CD4-positive, alpha-beta memory T cell (primary cell): ENCODE measurements around the gene HRH4. TPM values are rescaled to one million over a fixed set of nuclear protein-coding genes. Genes with fewer than 3 reads are reported as not detected.

ENCODE experiments used
- CTCF ChIA-PET: fragments of 350-600 bp; sonication (Branson Sonifier 250); formaldehyde crosslinking; loops from one replicate; lab custom pipeline; 2021; ENCODE audit warnings: inconsistent platforms; ENCODE audit not compliant: partially characterized antibody; lab: Charles Lee
- POLR2A ChIA-PET: fragments of 350-600 bp; sonication (Branson Sonifier 250); formaldehyde crosslinking; loops from one replicate; lab custom pipeline; 2021; ENCODE audit not compliant: partially characterized antibody; lab: Charles Lee
- DNase-seq, 5 donors: peaks; one replicate each; pipeline versions ENCODE4 v3.0.0 to v3.0.0-alpha.2; 2020 to 2022; ENCODE audit warnings: mixed read lengths in 1 of 5
- H3K27ac ChIP-seq: one replicate; pipeline ENCODE4 v1.7.0; 2013; ENCODE audit warnings: low read depth, low read length
- H3K27me3 ChIP-seq: 2 replicates; pipeline ENCODE4 v1.7.0; 2013; ENCODE audit warnings: mild to moderate bottlenecking, low read length, moderate library complexity; ENCODE audit not compliant: insufficient read depth
- H3K36me3 ChIP-seq: 2 replicates; pipeline ENCODE4 v1.7.0; 2013; ENCODE audit warnings: mild to moderate bottlenecking, low read length, moderate library complexity; ENCODE audit not compliant: insufficient read depth
- H3K4me1 ChIP-seq: 2 replicates; pipeline ENCODE4 v1.7.0; 2013; ENCODE audit warnings: mild to moderate bottlenecking, low read length, moderate library complexity; ENCODE audit not compliant: insufficient read depth
- H3K4me3 ChIP-seq, 2 donors: one replicate each; pipeline ENCODE4 v1.7.0; 2013; ENCODE audit warnings: low read length in 2 of 2, mild to moderate bottlenecking in 1 of 2
- H3K9me3 ChIP-seq, 2 donors: one replicate each; pipeline ENCODE4 v1.7.0; 2013; ENCODE audit warnings: low read length in 2 of 2, control low read depth in 1 of 2; ENCODE audit not compliant: control insufficient read depth in 1 of 2
- H3K27ac Mint-ChIP-seq, 7 donors: one replicate each; pipeline ENCODE4 v1.8.0; 2020 to 2021; ENCODE audit warnings: mixed read lengths in 7 of 7, mild to moderate bottlenecking in 6 of 7, inconsistent platforms in 3 of 7, moderate library complexity in 3 of 7
- H3K27me3 Mint-ChIP-seq, 2 donors: one replicate each; pipeline ENCODE4 v1.8.0; 2020 to 2021; ENCODE audit warnings: mixed read lengths in 2 of 2
- H3K36me3 Mint-ChIP-seq, 2 donors: one replicate each; pipeline ENCODE4 v1.8.0; 2020 to 2021; ENCODE audit warnings: mixed read lengths in 2 of 2, inconsistent platforms in 1 of 2, mild to moderate bottlenecking in 1 of 2
- H3K4me1 Mint-ChIP-seq, 4 donors: one replicate each; pipeline ENCODE4 v1.8.0; 2020 to 2021; ENCODE audit warnings: mixed read lengths in 4 of 4, mild to moderate bottlenecking in 1 of 4
- H3K4me3 Mint-ChIP-seq, 8 donors: one replicate each; pipeline ENCODE4 v1.8.0; 2020 to 2021; ENCODE audit warnings: mixed read lengths in 8 of 8, mild to moderate bottlenecking in 7 of 8, moderate library complexity in 6 of 8, inconsistent platforms in 3 of 8
- H3K9me3 Mint-ChIP-seq, 8 donors: one replicate each; pipeline ENCODE4 v1.8.0; 2020 to 2021; ENCODE audit warnings: mixed read lengths in 8 of 8, mild to moderate bottlenecking in 5 of 8, inconsistent platforms in 3 of 8, moderate library complexity in 1 of 8
- intact Hi-C: fragments of 100-400 bp; cut with micrococcal nuclease; formaldehyde crosslinking; loops from one replicate; pipeline ENCODE4 v1.15.1; 2023
- polyA plus RNA-seq, 2 donors: library from polyadenylated mRNA; unstranded; fragments of 300-500 nt; fragmentation: Illumina TruSeq; gene quantifications; one replicate each; pipeline ENCODE4 v1.2.3, GENCODE V29; 2021
- total RNA-seq, 2 experiments: library from RNA; stranded (reverse); gene quantifications; one replicate each; pipeline ENCODE4 v1.2.3, GENCODE V29; 2021

The HRH4 gene, protein sequence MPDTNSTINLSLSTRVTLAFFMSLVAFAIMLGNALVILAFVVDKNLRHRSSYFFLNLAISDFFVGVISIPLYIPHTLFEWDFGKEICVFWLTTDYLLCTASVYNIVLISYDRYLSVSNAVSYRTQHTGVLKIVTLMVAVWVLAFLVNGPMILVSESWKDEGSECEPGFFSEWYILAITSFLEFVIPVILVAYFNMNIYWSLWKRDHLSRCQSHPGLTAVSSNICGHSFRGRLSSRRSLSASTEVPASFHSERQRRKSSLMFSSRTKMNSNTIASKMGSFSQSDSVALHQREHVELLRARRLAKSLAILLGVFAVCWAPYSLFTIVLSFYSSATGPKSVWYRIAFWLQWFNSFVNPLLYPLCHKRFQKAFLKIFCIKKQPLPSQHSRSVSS
- 1 to 10 TPM; 1.1 to 1.6 TPM for total RNA-seq
- 1 to 10 TPM; 1.1 to 2.2 TPM for polyA plus RNA-seq

DNA sequence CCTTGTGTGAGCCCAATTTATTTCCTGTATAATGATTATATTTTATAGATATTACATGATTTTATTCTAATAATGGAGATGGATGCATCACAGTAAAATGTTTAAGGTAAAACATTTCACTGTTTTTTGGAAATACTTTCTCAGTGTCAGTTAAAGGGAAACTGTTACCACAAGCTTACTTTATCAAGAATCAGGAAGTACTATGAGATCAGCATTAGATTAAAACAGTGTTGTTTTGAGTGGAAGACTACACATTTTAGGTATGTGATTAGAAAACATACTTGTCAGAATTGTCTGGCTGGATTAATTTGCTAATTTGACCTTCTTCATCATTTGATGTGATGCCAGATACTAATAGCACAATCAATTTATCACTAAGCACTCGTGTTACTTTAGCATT, at the start of gene HRH4:
HRH4 (plus strand) TSS at position 250 of the 400 bp plus-strand sequence; CDS start at position 342, 92 bp downstream.
- H3K36me3 ChIP-seq: no peaks in the 10 kb centered on the region
- peaks cover 13 to 21% (median 16%) of the 10 kb centered on the region in 4 donors for H3K4me1 Mint-ChIP-seq
- intact Hi-C loops: no loop called here
- H3K4me3 ChIP-seq: no peak within 1 kb of the TSS
- H3K27me3 Mint-ChIP-seq: no peaks in the 10 kb centered on the region
- H3K27ac ChIP-seq: no peak within 1 kb of the TSS
- DNase-seq: no peak
- ChIA-PET POLR2A (no interaction called here), CTCF (interaction anchor here (0.9 to 3.7 kb wide), 2 partner anchors 28 to 29 kb away, joined by 3 to 31 read pairs; no protein-coding TSS in a partner anchor)
- no peaks in the 10 kb centered on the region for H3K9me3 ChIP-seq
- peaks cover 0 to 10% of the 10 kb centered on the region in 2 donors for H3K36me3 Mint-ChIP-seq
- peak within 1 kb of the TSS in 3 of 7 donors; percentile 53 to 74 (median 70) for H3K27ac Mint-ChIP-seq
- H3K27me3 ChIP-seq: no peaks in the 10 kb centered on the region
- H3K4me3 Mint-ChIP-seq: peak within 1 kb of the TSS; percentile 43 to 86 (median 56)
- no peaks in the 10 kb centered on the region for H3K4me1 ChIP-seq
- H3K9me3 Mint-ChIP-seq: peaks cover 0 to 4% (median 0%) of the 10 kb centered on the region in 8 donors

DNA sequence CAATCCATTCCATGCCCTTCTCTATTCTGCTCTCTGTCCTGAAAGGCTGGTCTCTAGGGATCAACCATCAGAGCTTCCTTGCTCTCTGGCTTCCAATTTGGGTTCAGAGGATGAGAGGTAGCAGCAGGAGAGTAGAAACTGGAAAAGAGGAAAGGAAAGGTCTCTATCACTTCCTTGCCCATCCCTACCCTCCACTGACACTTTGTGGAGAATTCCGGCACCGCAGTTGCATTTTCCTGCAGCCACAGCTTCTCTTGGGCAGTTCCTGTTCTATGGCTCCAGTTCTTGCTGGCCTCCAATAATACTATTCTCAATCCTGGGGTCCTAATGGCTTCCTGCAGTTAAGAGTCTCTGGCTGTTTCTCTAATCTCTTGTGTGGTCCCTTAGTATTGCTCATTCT, 47.3 kb upstream of the HRH4 start:
- CTCF ChIA-PET: interaction anchor here (0.6 to 1.5 kb wide), 2 partner anchors 9 to 53 kb away, joined by 3 to 5 read pairs; no protein-coding TSS in a partner anchor

DNA sequence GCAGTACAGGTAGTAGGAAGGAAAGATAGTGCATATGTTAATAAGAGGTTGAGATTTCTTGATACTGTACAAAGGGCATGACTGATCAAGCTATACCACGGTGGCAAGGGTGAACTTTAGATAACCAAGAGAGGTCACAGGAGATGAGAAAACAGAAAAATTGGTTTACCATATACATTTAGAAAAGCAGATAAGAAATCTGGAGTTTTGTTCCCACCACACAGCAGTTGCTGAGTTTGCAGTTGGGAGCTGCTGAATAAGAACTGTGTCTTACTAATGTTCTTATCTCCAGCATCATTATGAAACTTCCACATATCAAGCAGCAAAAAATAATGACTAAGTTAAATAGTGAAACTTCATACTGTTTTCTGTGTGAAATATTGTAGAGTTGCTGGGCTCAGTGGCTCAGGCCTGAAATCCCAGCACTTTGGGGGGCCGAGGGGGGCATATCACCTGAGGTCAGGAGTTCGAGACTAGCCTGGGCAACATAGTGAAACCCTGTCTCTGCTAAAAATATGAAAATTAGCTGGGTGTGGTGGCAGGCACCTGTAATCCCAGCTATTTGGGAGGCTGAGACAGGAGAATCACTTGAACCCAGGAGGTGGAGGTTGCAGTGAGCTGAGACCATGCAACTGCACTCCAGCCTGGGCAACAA, 46.0 kb upstream of the HRH4 start:
- H3K27ac Mint-ChIP-seq: no peak overlapping the region

More for the DNA sequence above, 47.3 kb upstream of the HRH4 start:
- peaks cover 11 to 41% of the 10 kb centered on the region in 2 donors for H3K27me3 Mint-ChIP-seq
- H3K4me3 Mint-ChIP-seq: no peak overlapping the region
- Histone ChIP-seq H3K4me3 (no peak overlapping the region), H3K27me3 (no peaks in the 10 kb centered on the region), H3K4me1 (no peaks in the 10 kb centered on the region), H3K36me3 (no peaks in the 10 kb centered on the region), H3K9me3 (no peaks in the 10 kb centered on the region), H3K27ac (no peak overlapping the region)
- no peak for DNase-seq
- H3K4me1 Mint-ChIP-seq: peaks cover 0 to 7% (median under 1%) of the 10 kb centered on the region in 4 donors
- POLR2A ChIA-PET: interaction anchor here (1.2 kb wide), 1 partner anchor 16 kb away, joined by 5 read pairs; the partner anchor contains the start of gene OSBPL1A
- no peaks in the 10 kb centered on the region for H3K36me3 Mint-ChIP-seq
- intact Hi-C loops: no loop called here
- peaks cover 0 to 2% (median 0%) of the 10 kb centered on the region in 8 donors for H3K9me3 Mint-ChIP-seq
- H3K27ac Mint-ChIP-seq: no peak overlapping the region

DNA sequence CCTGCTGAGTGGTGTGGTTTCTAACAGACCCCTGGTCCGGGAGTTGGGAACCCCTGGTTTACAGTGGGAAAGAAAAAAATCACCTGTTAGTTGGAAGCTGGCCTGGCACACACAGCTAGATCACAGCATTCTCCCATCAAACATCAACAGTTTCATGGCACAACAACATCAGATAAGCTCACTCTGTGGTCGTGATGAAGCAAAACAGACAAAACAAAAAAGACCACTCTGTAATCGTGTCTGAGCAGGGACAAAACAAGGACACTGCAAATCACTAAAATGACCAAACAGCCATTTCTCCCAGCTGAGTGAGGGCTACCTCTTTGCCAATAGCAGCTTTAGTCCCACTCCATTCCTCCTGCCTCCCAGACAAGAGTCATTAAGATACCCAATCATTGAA, 43.0 kb upstream of the HRH4 start:
- H3K27me3 ChIP-seq: peaks cover 6% of the 10 kb centered on the region
- ChIA-PET POLR2A (no interaction called here), CTCF (interaction anchor here (1.0 to 1.8 kb wide), 2 partner anchors 14 to 16 kb away, joined by 5 to 6 read pairs; no protein-coding TSS in a partner anchor)
- peaks cover 0 to 7% (median under 1%) of the 10 kb centered on the region in 4 donors for H3K4me1 Mint-ChIP-seq
- no peak overlapping the region for H3K4me3 Mint-ChIP-seq
- H3K27ac Mint-ChIP-seq: no peak overlapping the region
- H3K9me3 ChIP-seq: no peaks in the 10 kb centered on the region
- intact Hi-C loops: no loop called here
- H3K4me1 ChIP-seq: no peaks in the 10 kb centered on the region
- H3K9me3 Mint-ChIP-seq: no peaks in the 10 kb centered on the region
- H3K36me3 Mint-ChIP-seq: no peaks in the 10 kb centered on the region
- no peak overlapping the region for H3K27ac ChIP-seq
- no peak overlapping the region for H3K4me3 ChIP-seq
- DNase-seq: no peak
- H3K36me3 ChIP-seq: no peaks in the 10 kb centered on the region
- H3K27me3 Mint-ChIP-seq: peaks cover 11 to 37% of the 10 kb centered on the region in 2 donors

More for the DNA sequence above, 46.0 kb upstream of the HRH4 start:
- no peaks in the 10 kb centered on the region for H3K4me1 ChIP-seq
- H3K9me3 ChIP-seq: no peaks in the 10 kb centered on the region
- H3K4me3 Mint-ChIP-seq: no peak overlapping the region
- H3K4me3 ChIP-seq: no peak overlapping the region
- no peak for DNase-seq
- H3K36me3 Mint-ChIP-seq: no peaks in the 10 kb centered on the region
- H3K36me3 ChIP-seq: no peaks in the 10 kb centered on the region
- H3K27ac ChIP-seq: no peak overlapping the region
- no peaks in the 10 kb centered on the region for H3K27me3 ChIP-seq
- H3K9me3 Mint-ChIP-seq: no peaks in the 10 kb centered on the region
- POLR2A ChIA-PET: interaction anchor here (1.1 kb wide), 1 partner anchor 13 kb away, joined by 3 read pairs; no protein-coding TSS in a partner anchor
- CTCF ChIA-PET: interaction anchor here (1.1 to 1.5 kb wide), 2 partner anchors 11 to 54 kb away, joined by 3 to 5 read pairs; no protein-coding TSS in a partner anchor
- intact Hi-C loops: no loop called here
- H3K27me3 Mint-ChIP-seq: peaks cover 14 to 36% of the 10 kb centered on the region in 2 donors
- peaks cover 0 to 7% (median under 1%) of the 10 kb centered on the region in 4 donors for H3K4me1 Mint-ChIP-seq

GRCh38 chr18:24420551-24420950, 39.9 kb upstream of the HRH4 start:
- ChIA-PET POLR2A (no interaction called here), CTCF (no interaction called here)
- Mint-ChIP-seq H3K27ac (no peak overlapping the region), H3K4me1 (peaks cover 0 to 3% (median 2%) of the 10 kb centered on the region in 4 donors), H3K4me3 (no peak overlapping the region), H3K36me3 (peaks cover 3 to 9% of the 10 kb centered on the region in 2 donors), H3K9me3 (peaks cover 0 to 6% (median 1%) of the 10 kb centered on the region in 8 donors), H3K27me3 (peaks cover 24 to 45% of the 10 kb centered on the region in 2 donors)
- H3K27me3 ChIP-seq: peaks cover 6% of the 10 kb centered on the region
- no peak overlapping the region for H3K27ac ChIP-seq
- no peaks in the 10 kb centered on the region for H3K9me3 ChIP-seq
- DNase-seq: no peak
- H3K4me1 ChIP-seq: no peaks in the 10 kb centered on the region
- intact Hi-C loops: no loop called here
- no peaks in the 10 kb centered on the region for H3K36me3 ChIP-seq
- H3K4me3 ChIP-seq: no peak overlapping the region

- Mint-ChIP-seq H3K4me3 (no peak overlapping the region), H3K27ac (no peak overlapping the region), H3K9me3 (peaks cover 0 to 12% (median 6%) of the 10 kb centered on the region in 8 donors), H3K36me3 (peaks cover 7 to 13% of the 10 kb centered on the region in 2 donors), H3K4me1 (peaks cover 4 to 11% (median 7%) of the 10 kb centered on the region in 4 donors), H3K27me3 (peaks cover 24 to 43% of the 10 kb centered on the region in 2 donors)
- intact Hi-C loops: no loop called here
- H3K27ac ChIP-seq: no peak overlapping the region
- H3K9me3 ChIP-seq: no peaks in the 10 kb centered on the region
- H3K36me3 ChIP-seq: no peaks in the 10 kb centered on the region
- no peak overlapping the region for H3K4me3 ChIP-seq
- CTCF ChIA-PET: no interaction called here
- peaks cover 6% of the 10 kb centered on the region for H3K27me3 ChIP-seq
- POLR2A ChIA-PET: no interaction called here
- H3K4me1 ChIP-seq: peaks cover 6% of the 10 kb centered on the region
- DNase-seq: no peak
Measured at GRCh38 chr18:24421831-24422230, 38.6 kb upstream of the HRH4 start.
